Tibial nerve (tissue), 3 donors: ENCODE data around the gene APEH.

Source experiments
- POLR2A ChIP-seq, 2 donors: fragments of 450-650 bp; IDR thresholded peaks; one replicate each; pipeline ENCODE4 v1.6.1; 2017; ENCODE audit warnings: antibody characterized with exemption in 2 of 2, mild to moderate bottlenecking in 2 of 2, moderate library complexity in 2 of 2
- TF ChIP-seq, protein P1 (sequence below), 5 experiments: fragments of 200-600 bp in 3 of 5; fragments of 450-650 bp in 2 of 5; sonication (generic) in 3 of 5; IDR thresholded peaks; one replicate each; pipeline ENCODE4 v1.5.1; 2016 to 2019; ENCODE audit warnings: antibody characterized with exemption in 5 of 5, mild to moderate bottlenecking in 3 of 5, moderate library complexity in 2 of 5

DNA sequence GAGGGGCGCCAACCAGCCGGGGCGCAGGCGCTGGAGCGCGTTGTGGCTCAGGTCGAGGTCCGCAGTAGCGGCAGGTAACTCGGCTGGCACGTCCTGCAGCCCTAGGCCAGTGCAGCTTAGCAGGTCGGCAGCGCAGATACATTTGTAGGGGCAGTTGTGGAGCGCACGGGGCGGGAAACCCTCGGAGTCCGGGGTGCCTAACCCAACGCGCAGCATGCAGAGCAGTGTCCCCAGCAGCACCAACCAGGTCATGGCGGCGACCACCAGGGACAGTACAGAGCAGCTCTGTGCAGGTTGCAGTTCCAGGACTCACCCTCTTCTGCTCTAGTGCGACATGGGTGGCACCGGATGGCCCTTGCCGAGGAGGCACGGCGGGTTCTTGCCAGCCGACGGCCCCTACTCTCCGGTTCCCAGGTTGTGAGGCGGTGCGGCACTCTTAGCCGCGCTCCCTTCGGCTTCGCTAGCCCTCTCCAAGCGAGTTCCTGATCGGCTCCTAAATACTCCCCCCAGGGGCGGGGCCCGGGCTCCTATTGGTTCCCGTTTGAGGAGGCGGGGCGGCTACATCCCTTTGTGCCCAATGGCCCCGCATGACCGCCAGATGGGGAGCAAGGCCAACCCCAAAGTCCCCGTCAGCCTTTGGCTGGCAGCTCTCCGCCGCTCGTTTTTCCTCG is 45.2 kb downstream of the APEH start, which contains the start of gene AMIGO3:
- TF ChIP-seq POLR2A (IDR thresholded peaks at IDR 0.05), result peak in 1 of 2 donors; percentile 86
- TF ChIP-seq, protein P1, sequence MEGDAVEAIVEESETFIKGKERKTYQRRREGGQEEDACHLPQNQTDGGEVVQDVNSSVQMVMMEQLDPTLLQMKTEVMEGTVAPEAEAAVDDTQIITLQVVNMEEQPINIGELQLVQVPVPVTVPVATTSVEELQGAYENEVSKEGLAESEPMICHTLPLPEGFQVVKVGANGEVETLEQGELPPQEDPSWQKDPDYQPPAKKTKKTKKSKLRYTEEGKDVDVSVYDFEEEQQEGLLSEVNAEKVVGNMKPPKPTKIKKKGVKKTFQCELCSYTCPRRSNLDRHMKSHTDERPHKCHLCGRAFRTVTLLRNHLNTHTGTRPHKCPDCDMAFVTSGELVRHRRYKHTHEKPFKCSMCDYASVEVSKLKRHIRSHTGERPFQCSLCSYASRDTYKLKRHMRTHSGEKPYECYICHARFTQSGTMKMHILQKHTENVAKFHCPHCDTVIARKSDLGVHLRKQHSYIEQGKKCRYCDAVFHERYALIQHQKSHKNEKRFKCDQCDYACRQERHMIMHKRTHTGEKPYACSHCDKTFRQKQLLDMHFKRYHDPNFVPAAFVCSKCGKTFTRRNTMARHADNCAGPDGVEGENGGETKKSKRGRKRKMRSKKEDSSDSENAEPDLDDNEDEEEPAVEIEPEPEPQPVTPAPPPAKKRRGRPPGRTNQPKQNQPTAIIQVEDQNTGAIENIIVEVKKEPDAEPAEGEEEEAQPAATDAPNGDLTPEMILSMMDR (IDR thresholded peaks at IDR 0.05), result peak; percentile 13 to 90 (median 55)
